Body of pancreas (tissue), 4 donors: ENCODE measurements around the gene OR10G8. TPM values are rescaled to one million over a fixed set of nuclear protein-coding genes. Genes with fewer than 3 reads are reported as not detected.

Source experiments
- ATAC-seq: fragments of 150-250 bp; one replicate; pipeline ENCODE4 v1.9.1; 2016
- DNase-seq, 4 donors: peaks; one replicate each; pipeline ENCODE4 v3.0.0-alpha.2; 2019
- H3K27ac ChIP-seq, 4 donors: fragments of 200-600 bp; sonication (generic); 1 replicate in 3 of 4; 2 replicates in 1 of 4; pipeline versions ENCODE4 v1.5.1 to v1.6.1; 2016 to 2019; ENCODE audit warnings: mild to moderate bottlenecking in 1 of 4, mixed read lengths in 1 of 4, moderate library complexity in 1 of 4
- H3K27me3 ChIP-seq, 2 donors: fragments of 200-600 bp; sonication (generic); one replicate each; pipeline ENCODE4 v1.6.0; 2016; ENCODE audit warnings: mild to moderate bottlenecking in 1 of 2
- H3K36me3 ChIP-seq, 2 donors: fragments of 200-600 bp; sonication (generic); replicated peaks in 1 of 2; 2 replicates each; pipeline ENCODE4 v1.5.1; 2016; ENCODE audit warnings: low read depth in 2 of 2; ENCODE audit not compliant: insufficient read depth in 1 of 2
- H3K4me1 ChIP-seq: fragments of 200-600 bp; sonication (generic); one replicate; pipeline ENCODE4 v1.6.0; 2016
- H3K4me3 ChIP-seq, 2 donors: fragments of 200-600 bp; sonication (generic); 1 replicate in 1 of 2; 2 replicates in 1 of 2; pipeline ENCODE4 v1.5.1; 2016 to 2019
- H3K9me3 ChIP-seq, 3 donors: fragments of 200-600 bp; sonication (generic); 1 replicate in 2 of 3; 2 replicates in 1 of 3; pipeline ENCODE4 v1.5.1; 2016
- CTCF ChIP-seq, 7 experiments: fragments of 450-650 bp in 4 of 7; fragments of 200-600 bp in 3 of 7; sonication (generic) in 3 of 7; IDR thresholded peaks; one replicate each; pipeline ENCODE4 v1.5.1; 2016 to 2019; ENCODE audit warnings: antibody characterized with exemption in 7 of 7
- POLR2A ChIP-seq, 3 donors: fragments of 450-650 bp; IDR thresholded peaks; one replicate each; pipeline ENCODE4 v1.6.1; 2016; ENCODE audit warnings: antibody characterized with exemption in 3 of 3, mild to moderate bottlenecking in 2 of 3
- WGBS, 2 donors: methylation state at CpG; one replicate each; pipeline ENCODE4 v1.1.5; 2017; 5-methylcytosine and 5-hydroxymethylcytosine counted together
- intact Hi-C: fragments of 100-400 bp; cut with DNase I; formaldehyde crosslinking; loops from one replicate; pipeline ENCODE4 v1.15.1; 2023
- total RNA-seq, 2 donors: library from RNA; depleted of rRNA; stranded (reverse); fragments of >200 nt; gene quantifications; one replicate each; pipeline ENCODE4 v1.1.0, GENCODE V29; 2016

The OR10G8 gene
- total RNA-seq, 2 donors from 2014 or later, result not detected

- Histone ChIP-seq H3K36me3 (no peaks in the 10 kb centered on the region), H3K9me3 (no peaks in the 10 kb centered on the region), H3K27ac (no peak overlapping the region), H3K4me1 (no peaks in the 10 kb centered on the region), H3K4me3 (no peak overlapping the region), H3K27me3 (no peaks in the 10 kb centered on the region)
- intact Hi-C loops, result loop anchor here (10.0 kb wide), 1 partner anchor 513 kb away; no protein-coding TSS in a partner anchor
- WGBS, 2 donors, result 42 to 51% methylated on average over 4 of the region's 4 CpGs
- DNase-seq (no peak), ATAC-seq (peak; percentile 6)
- TF ChIP-seq POLR2A (IDR thresholded peaks at IDR 0.05), result no peak
- TF ChIP-seq CTCF (IDR thresholded peaks at IDR 0.05), result no peak
These were observed 45.0 kb downstream of the OR10G8 start for GRCh38 chr11:124071623-124071948.

- intact Hi-C loops, result loop anchor here (10.0 kb wide), 1 partner anchor 513 kb away; no protein-coding TSS in a partner anchor
- Histone ChIP-seq H3K36me3 (no peaks in the 10 kb centered on the region), H3K27ac (no peak overlapping the region), H3K27me3 (no peaks in the 10 kb centered on the region), H3K9me3 (no peaks in the 10 kb centered on the region), H3K4me3 (no peak overlapping the region), H3K4me1 (no peaks in the 10 kb centered on the region)
- no peak for TF ChIP-seq POLR2A (IDR thresholded peaks at IDR 0.05)
- TF ChIP-seq CTCF (IDR thresholded peaks at IDR 0.05), result no peak
- DNase-seq, result no peak
- 79 to 86% methylated on average over 8 of the region's 8 CpGs for WGBS, 2 donors
- ATAC-seq, result no peak
These were observed 45.5 kb downstream of the OR10G8 start for GRCh38 chr11:124072147-124072546.

GRCh38 chr11:124074554-124074953 lies 48.0 kb downstream of the OR10G8 start:
- H3K36me3 ChIP-seq, result no peaks in the 10 kb centered on the region
- H3K9me3 ChIP-seq, result no peaks in the 10 kb centered on the region
- H3K4me1 ChIP-seq, result no peaks in the 10 kb centered on the region
- no peak overlapping the region for H3K4me3 ChIP-seq
- no peaks in the 10 kb centered on the region for H3K27me3 ChIP-seq
- intact Hi-C loops, result loop anchor here (10.0 kb wide), 1 partner anchor 510 kb away; no protein-coding TSS in a partner anchor
- 87 to 97% methylated on average over 5 of the region's 5 CpGs for WGBS, 2 donors
- ATAC-seq (no peak), DNase-seq (no peak)
- H3K27ac ChIP-seq, result no peak overlapping the region
- TF ChIP-seq CTCF (IDR thresholded peaks at IDR 0.05) (no peak), POLR2A (IDR thresholded peaks at IDR 0.05) (no peak)

- intact Hi-C loops, result loop anchor here (10.0 kb wide), 1 partner anchor 509 kb away; no protein-coding TSS in a partner anchor
- Histone ChIP-seq H3K27me3 (no peaks in the 10 kb centered on the region), H3K27ac (no peak overlapping the region), H3K4me3 (no peak overlapping the region), H3K4me1 (no peaks in the 10 kb centered on the region), H3K9me3 (no peaks in the 10 kb centered on the region), H3K36me3 (no peaks in the 10 kb centered on the region)
- ATAC-seq (no peak), DNase-seq (no peak)
- WGBS, 2 donors, result 72 to 74% methylated on average over 6 of the region's 6 CpGs
- no peak for TF ChIP-seq POLR2A (IDR thresholded peaks at IDR 0.05)
- TF ChIP-seq CTCF (IDR thresholded peaks at IDR 0.05), result no peak
These were observed 48.9 kb downstream of the OR10G8 start for GRCh38 chr11:124075492-124075840.
